GM18870 (cell line): ENCODE results near the gene PHOSPHO2.

Source experiments
- ATAC-seq: cut with Tn5 transposase; IDR thresholded peaks from one replicate; pipeline ENCODE4 v1.9.1; 2021; ENCODE audit warnings: moderate library complexity; ENCODE audit not compliant: unreplicated experiment

Gene PHOSPHO2

GRCh38 chr2:169715379-169716237 is 21.3 kb downstream of the PHOSPHO2 start:
- no peak for ATAC-seq

GRCh38 chr2:169716238-169716886 is 22.1 kb downstream of the PHOSPHO2 start:
- no peak for ATAC-seq

GRCh38 chr2:169716938-169717690 is 22.8 kb downstream of the PHOSPHO2 start:
- no peak for ATAC-seq

- no peak for ATAC-seq
Observed at GRCh38 chr2:169717691-169718063, 23.4 kb downstream of the PHOSPHO2 start.

GRCh38 chr2:169718930-169719504 is 24.7 kb downstream of the PHOSPHO2 start:
- ATAC-seq = no peak

- no peak for ATAC-seq
Observed at GRCh38 chr2:169721016-169721415, 26.7 kb downstream of the PHOSPHO2 start.

- no peak for ATAC-seq
Observed at GRCh38 chr2:169727065-169727464, 32.8 kb downstream of the PHOSPHO2 start.

- ATAC-seq = no peak
Observed at GRCh38 chr2:169729274-169729605, 35.0 kb downstream of the PHOSPHO2 start.

- ATAC-seq = no peak
Observed at GRCh38 chr2:169732075-169732474, 37.8 kb downstream of the PHOSPHO2 start.

- no peak for ATAC-seq
Observed at GRCh38 chr2:169732583-169733358, 38.5 kb downstream of the PHOSPHO2 start.

GRCh38 chr2:169734169-169734847 is 40.0 kb downstream of the PHOSPHO2 start:
- no peak for ATAC-seq

GRCh38 chr2:169735623-169736022 is 41.4 kb downstream of the PHOSPHO2 start:
- no peak for ATAC-seq

GRCh38 chr2:169736902-169737301 is 42.6 kb downstream of the PHOSPHO2 start:
- no peak for ATAC-seq

GRCh38 chr2:169738566-169739229 is 44.4 kb downstream of the PHOSPHO2 start:
- ATAC-seq = no peak

GRCh38 chr2:169739351-169739750 is 45.1 kb downstream of the PHOSPHO2 start:
- no peak for ATAC-seq

GRCh38 chr2:169743549-169743948 is 49.3 kb downstream of the PHOSPHO2 start:
- no peak for ATAC-seq

GRCh38 chr2:169746240-169746639 is 52.0 kb downstream of the PHOSPHO2 start:
- ATAC-seq = no peak

- no peak for ATAC-seq
Observed at GRCh38 chr2:169748319-169748718, 54.0 kb downstream of the PHOSPHO2 start.
